AG09319 (cell line): ENCODE measurements around the gene PGLYRP1.

Experiments used
- DNase-seq: peaks from one replicate; pipeline ENCODE4 v3.0.0-alpha.2; 2010; ENCODE audit warnings: low read depth; ENCODE audit errors: extremely low read depth
- TF ChIP-seq, protein P1 (sequence below): IDR thresholded peaks from 2 replicates; pipeline ENCODE4 v1.5.1; 2011; ENCODE audit warnings: low read depth, mild to moderate bottlenecking, inconsistent platforms, low read length, moderate library complexity

Gene PGLYRP1

GRCh38 chr19:46022431-46023310, at the start of gene PGLYRP1:
Gene PGLYRP1 (minus strand): TSS chr19:46023053. CDS start chr19:46023021, 32 bp downstream.
- no peak for DNase-seq
- TF ChIP-seq, protein P1, sequence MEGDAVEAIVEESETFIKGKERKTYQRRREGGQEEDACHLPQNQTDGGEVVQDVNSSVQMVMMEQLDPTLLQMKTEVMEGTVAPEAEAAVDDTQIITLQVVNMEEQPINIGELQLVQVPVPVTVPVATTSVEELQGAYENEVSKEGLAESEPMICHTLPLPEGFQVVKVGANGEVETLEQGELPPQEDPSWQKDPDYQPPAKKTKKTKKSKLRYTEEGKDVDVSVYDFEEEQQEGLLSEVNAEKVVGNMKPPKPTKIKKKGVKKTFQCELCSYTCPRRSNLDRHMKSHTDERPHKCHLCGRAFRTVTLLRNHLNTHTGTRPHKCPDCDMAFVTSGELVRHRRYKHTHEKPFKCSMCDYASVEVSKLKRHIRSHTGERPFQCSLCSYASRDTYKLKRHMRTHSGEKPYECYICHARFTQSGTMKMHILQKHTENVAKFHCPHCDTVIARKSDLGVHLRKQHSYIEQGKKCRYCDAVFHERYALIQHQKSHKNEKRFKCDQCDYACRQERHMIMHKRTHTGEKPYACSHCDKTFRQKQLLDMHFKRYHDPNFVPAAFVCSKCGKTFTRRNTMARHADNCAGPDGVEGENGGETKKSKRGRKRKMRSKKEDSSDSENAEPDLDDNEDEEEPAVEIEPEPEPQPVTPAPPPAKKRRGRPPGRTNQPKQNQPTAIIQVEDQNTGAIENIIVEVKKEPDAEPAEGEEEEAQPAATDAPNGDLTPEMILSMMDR, result no peak

DNA sequence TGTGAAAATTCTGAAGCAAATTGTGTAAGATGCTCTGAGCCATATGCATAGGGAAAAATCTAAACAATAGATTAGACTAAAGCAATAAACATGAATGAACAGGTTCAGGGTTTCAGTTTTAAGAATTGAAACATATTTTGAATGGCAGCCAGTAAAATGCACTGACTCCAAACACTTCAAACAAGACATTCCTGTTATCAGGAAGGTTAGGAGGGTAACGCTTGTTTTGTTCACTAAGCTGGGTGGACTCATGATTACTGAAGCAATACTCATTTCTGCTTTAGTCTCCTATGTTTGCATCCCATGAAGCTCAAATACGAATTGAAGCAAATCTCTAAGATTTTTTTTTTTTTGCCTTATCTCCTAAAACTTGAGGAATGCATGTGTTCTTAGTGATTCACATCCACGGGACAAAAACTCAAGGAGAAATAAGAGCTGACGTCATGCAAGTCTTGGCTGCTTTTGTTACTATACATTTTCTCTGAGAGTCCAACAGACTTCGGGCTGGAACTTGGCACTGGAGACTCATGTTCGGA, 47.0 kb upstream of the PGLYRP1 start:
- no peak for DNase-seq
- TF ChIP-seq, protein P1, result no peak

- peak; percentile 56 for DNase-seq
- TF ChIP-seq, protein P1, result no peak
Observed at GRCh38 chr19:46068345-46069258, 45.7 kb upstream of the PGLYRP1 start.

- TF ChIP-seq, protein P1, result no peak
- no peak for DNase-seq
Observed at GRCh38 chr19:46067691-46068090, 44.8 kb upstream of the PGLYRP1 start.

GRCh38 chr19:46066471-46066870, 43.6 kb upstream of the PGLYRP1 start:
- no peak for DNase-seq

DNA sequence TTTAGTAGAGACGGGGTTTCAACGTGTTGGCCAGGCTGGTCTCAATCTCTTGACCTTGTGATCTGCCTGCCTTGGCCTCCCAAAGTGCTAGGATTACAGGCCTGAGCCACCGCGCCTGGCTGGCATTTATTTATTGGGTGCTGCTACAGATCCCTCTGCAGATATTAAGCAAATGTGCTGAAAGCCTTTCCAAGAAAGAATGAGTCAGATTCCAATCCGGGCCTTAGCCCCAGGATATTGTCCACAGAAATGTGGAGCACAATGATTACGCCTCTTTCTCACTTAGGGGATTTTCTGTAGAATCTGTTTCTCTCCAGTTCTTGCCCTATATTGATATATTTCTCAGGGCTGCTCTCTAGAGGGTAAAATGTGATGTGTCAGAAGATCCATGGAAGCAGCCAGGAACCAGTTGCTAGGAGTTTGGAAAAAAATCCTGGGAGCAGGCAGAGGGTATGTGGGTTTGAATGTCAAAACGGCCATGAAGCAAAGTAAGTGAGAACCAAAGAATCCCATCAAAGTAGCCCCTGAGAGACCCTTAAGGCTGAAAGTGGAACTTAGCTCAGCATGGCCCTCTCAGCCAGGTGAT, 42.7 kb upstream of the PGLYRP1 start:
- DNase-seq, result no peak

More at GRCh38 chr19:46066471-46066870, 43.6 kb upstream of the PGLYRP1 start:
- TF ChIP-seq, protein P1, result no peak

More for the DNA sequence above, 42.7 kb upstream of the PGLYRP1 start:
- TF ChIP-seq, protein P1, result no peak
